Umbilical cord (tissue), 2 donors: ENCODE measurements around the gene RHOC. TPM values are rescaled to one million over a fixed set of nuclear protein-coding genes. Genes with fewer than 3 reads are reported as not detected.

Experiments
- DNase-seq: peaks from one replicate; pipeline ENCODE4 v3.0.0-alpha.2; 2015; ENCODE audit warnings: low spot score
- total RNA-seq: library from RNA; depleted of rRNA; stranded (reverse); fragments of >200 nt; gene quantifications from one replicate; pipeline ENCODE4 v1.2.3, GENCODE V29; 2014; ENCODE audit warnings: low replicate concordance; ENCODE audit not compliant: insufficient read depth

The RHOC gene
- total RNA-seq, 1 donor from 2014 or later: 154 TPM

- no peak for DNase-seq
These were observed 28.3 kb downstream of the RHOC start for GRCh38 chr1:112678605-112679004.

DNA sequence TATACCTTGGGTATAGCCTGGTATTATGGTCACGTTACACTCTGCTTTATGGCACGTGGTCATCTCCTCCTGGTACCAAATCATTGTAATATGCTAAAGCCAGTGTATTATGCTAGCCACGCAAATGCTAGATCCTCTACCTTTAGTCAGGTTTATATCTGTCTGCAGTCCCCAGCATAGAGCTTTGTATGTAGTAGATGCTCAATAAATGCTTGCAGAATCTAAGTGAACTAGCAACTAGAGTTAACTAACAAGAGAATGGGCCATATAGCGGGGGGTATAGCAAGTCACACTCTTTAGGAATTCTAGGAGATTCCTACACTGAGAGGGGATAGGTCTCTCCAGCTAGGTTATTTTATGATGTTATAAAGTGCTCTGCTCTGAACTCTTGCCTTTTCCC lies 29.4 kb downstream of the RHOC start:
- DNase-seq: no peak

- no peak for DNase-seq
These were observed 30.4 kb downstream of the RHOC start for GRCh38 chr1:112676543-112676942.

DNA sequence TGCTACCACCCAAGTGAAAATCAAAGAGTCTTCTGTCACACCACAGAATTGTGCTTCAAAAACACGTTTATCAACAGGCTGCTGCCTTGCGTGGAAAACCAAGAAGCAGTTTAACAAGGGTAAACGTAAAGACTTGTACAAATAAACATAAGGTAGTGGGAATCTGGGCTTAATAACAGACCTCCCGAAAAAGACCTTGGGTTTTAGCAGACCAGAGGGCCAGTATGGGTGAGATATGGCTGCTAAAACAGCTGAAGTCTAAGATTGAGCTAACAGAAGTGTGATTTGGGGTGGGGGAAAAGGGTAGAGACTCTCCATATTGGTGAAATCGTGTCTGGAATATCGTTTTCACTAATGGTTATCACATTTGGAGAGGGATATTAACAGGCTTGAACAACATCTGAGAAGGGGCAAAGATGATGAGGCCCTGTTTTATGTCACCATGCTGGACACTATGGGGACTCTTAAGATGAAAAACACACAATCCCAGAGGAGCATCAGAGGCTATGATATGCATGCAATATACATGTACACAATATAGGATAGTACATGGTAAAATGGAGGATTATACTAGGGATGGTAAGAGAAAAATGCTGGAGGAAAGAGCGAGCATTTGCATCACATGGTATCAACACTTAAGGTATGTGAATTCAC lies 31.1 kb downstream of the RHOC start:
- no peak for DNase-seq

DNA sequence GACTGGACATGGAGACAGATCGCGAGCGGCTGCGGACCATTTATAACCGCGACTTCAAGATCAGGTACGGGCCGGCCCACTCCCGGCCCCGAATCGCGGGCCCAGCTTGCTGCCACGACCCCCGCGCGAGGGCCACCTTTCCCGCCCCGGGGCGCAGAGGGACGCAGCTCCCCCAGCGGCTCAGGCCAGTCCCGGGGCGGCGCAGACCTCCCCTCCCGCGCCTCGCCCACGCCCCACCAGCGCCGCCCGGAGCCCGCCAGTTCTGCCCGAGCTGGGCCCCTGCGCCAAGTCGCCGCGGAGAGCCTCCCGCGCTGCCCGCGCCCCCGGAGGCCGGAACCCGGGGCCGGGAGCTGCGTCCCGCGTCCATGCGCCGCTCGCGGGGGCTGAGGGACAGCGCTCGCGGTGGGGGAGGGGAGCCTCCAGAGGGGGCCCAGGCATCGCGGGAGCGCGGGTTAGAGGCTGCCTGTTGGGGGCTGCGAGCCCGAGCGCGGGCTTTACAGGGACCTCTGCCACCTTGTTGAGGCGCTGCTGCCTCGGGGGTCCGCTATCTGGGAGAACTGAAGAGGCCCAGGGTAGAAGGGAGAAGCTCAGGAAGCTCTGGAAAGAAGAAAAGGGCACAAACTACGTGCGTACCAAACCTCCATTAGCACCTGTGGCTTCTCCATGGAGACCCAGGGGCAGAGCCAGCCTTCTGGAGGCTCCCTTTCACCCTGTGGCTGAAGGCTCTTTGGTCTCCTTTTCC lies 31.8 kb downstream of the RHOC start:
- DNase-seq: peak; percentile 62

DNA sequence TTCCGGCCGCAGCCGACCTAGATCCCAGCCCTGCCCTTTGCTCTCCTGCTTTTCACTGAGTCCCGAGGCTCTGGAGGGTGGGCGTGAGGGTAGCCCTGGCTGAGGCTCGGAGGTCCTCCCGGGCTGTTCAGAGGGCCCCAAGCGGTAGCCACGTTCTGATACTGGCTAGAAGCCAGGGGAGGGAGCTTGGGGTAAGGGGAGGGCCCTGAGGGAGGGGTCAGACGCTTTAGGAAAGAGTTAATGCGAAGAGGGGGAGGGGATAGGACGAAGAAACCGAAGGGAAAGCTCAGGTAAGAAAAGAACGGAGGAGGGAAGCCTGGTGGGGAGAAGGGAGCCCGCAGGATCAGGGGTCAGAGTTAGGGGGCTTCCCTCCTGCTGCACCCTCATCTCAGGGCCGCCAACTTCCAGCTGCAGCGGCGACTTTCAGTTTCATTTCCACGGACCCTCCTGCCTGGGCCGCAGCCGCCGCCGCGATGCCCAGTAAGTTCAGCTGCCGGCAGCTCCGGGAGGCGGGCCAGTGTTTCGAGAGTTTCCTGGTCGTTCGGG lies 32.4 kb downstream of the RHOC start, which contains the start of gene MOV10:
Gene MOV10, plus strand, starts transcription at position 220 of the 546 bp plus-strand sequence. Its CDS starts 254 bp downstream, at position 474.
- peak; percentile 86 for DNase-seq

- peak; percentile 56 for DNase-seq
These were observed 33.1 kb downstream of the RHOC start for GRCh38 chr1:112673592-112674439.

DNA sequence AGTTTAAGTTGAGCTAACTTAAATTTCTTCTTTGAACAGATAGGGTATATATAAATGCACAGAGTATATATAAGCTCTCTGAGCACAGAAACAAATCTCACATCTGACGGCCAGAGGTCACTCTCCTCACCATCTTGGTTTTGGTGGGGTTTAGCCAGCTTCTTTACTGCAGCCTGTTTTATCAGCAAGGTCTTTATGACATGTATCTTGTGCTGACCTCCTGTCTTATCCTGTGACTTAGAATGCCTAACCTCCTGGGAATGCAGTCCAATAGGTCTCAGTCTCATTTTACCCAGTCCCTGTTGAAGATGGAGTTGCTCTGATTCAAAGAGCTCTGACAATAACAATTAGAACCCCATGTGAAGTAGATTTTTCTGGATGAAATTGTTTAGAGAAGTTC lies 34.1 kb downstream of the RHOC start:
- no peak for DNase-seq

- DNase-seq: no peak
These were observed 34.9 kb downstream of the RHOC start for GRCh38 chr1:112672009-112672408.

DNA sequence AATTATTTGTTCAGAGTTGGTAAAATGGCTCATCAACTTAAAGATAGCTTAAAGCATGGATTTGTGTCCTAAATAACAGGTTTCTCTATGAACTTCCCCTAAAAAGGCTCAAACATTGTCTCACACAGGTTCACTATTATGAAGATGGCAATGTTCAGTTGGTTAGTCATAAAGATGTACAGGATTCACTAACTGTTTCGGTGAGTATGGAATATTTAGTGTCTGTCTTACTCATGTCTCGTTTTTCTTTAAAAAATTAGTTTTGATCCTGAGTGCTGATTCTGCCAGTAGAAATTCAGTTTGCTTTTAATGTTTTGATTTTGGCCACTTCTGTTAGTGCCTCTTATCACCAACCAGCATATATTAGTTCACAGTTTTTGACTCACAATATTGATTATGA lies 40.0 kb downstream of the RHOC start:
- DNase-seq: no peak

DNA sequence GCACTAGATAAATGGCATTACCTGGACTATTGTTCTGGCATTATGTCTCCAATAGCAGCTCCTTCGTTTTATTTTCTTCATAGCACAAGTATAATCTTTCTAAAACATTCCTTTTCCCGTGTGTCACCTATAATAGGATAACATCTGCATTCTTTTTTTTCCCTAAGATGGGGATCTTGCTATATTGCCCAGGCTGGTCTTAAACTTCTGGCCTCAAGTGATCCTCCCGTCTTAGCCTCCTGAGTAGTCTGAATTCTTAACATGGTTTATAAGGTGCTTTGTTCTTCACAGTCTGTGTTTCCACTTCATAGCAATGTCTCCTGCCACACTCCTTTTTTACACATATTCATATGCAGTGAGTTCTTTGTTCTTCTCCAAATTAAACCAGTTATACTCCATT lies 41.1 kb downstream of the RHOC start:
- no peak for DNase-seq

- DNase-seq: no peak
These were observed 55.7 kb downstream of the RHOC start for GRCh38 chr1:112651205-112651604.

Other genes starting within 250 kb of the RHOC start
- gene WNT2B, start 198.2 kb downstream of the RHOC start, total RNA-seq: 4.8 TPM
- gene ST7L, start 88.0 kb downstream of the RHOC start, total RNA-seq: 19.0 TPM
- gene CAPZA1, start 87.3 kb downstream of the RHOC start, total RNA-seq: 156 TPM
- gene MOV10, start 32.5 kb downstream of the RHOC start, total RNA-seq: 19.3 TPM
- gene PPM1J, start 8.2 kb upstream of the RHOC start, total RNA-seq: not detected
- 123 TPM for gene SLC16A1, start 249.1 kb upstream of the RHOC start, total RNA-seq